Stimulated activated CD4-positive, alpha-beta T cell treated with anti-CD3 and anti-CD28 coated beads, Interleukin-1b, Interleukin-23, amount 100 ng/mL, for 4 hours (primary cell): ENCODE measurements around the gene OR2T2.
"Not testable (repeated sequence)": the region's sequence is repeated elsewhere in the genome, so short reads cannot be mapped to it uniquely, and the experiment has no call there.

Experiments used
- DNase-seq, 2 donors: peaks; one replicate each; pipeline ENCODE4 v3.0.0-alpha.2; 2020; ENCODE audit warnings: low read depth in 2 of 2

Gene OR2T2

DNA sequence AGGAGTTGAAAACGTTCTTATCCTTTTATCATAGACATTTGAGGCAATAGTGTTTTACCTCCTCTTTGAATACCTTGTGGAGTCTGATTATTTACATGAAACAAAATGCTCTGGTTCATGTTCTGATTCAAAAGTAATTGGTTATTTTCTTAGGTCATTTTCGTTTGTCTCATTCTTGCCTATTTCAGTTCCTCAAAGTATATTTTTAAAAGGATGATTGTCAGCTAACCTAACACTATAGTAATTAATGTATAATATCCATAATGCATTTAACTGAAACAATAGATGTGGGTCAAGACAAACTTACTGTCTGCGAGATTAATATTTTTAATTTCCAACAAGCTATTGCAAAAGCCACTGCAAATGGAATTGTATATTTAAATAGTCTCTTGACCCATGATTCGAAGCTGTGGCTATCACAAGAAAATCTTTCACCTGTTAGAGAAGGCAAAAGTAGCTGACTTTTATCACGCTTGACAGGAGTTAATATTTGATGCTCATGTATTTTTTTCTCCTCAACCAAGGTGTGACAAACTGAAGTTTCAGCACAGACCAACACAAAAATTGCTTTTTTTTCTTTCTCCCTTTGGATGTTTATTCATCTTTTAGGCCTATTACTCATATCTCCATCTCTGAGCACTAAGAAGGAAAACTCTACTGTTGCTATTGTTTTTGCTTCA, 5.2 kb downstream of the OR2T2 start:
- not testable (repeated sequence) for DNase-seq

- DNase-seq: not testable (repeated sequence)
Observed at GRCh38 chr1:248453619-248454018, 8.2 kb downstream of the OR2T2 start.

GRCh38 chr1:248455045-248455444, 9.6 kb downstream of the OR2T2 start:
- not testable (repeated sequence) for DNase-seq

- DNase-seq: not testable (repeated sequence)
Observed at GRCh38 chr1:248456635-248457034, 11.2 kb downstream of the OR2T2 start.

DNA sequence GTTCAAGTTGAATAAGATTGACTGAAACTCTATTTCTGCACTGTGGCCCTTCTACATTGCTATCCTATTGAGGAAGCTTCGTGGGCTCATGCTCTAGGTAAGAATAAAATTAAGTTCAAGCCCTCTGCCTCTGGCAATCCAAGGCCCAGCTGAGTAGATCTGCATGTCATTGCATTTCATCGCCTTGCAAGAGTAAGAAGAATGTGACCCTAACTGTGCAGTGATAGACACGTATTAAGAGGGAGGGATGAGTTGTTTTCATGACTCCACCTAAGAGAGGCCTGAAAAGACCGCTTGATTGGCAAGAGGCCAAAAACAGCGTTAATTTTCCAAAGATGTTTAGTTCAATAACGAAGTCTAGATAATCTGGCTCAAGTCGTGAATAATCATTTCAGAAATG, 13.7 kb downstream of the OR2T2 start:
- DNase-seq: not testable (repeated sequence)

DNA sequence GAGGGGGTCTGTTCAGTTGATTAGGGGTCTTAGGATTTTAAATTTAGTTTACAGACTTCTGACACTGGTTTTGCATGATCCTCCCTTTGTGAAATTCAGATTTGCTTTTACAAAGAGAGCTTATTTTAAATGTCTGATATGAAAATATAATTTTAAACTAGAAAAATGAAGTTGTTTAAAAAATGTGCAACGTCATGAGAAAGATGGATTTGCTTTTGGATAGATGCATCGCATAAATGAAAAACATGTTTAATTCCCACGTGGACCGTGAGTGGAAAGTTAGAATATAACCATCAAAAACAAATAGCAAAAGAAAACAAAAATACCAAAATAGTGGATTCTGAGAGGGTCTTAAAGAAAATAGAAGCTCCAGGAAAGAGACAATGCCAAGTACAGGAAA, 25.7 kb downstream of the OR2T2 start:
- no peak for DNase-seq

DNA sequence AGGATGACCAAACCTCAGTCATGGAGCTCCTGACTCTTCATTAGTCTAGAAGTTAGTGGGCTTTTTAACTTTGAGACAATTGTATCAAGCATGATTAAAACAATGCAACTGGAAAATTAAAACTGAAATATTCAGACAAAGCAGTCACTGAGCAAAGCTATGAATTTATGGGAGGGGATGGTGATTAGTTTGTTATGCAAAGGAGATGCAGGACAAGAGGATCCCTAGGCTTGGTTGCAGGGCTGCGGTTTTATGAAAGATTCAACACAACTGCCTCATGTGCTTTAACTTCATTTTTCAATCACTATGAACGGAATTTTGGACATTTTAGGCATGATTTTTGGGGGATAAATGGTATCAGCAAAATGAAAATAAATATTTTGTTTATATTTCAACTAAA, 26.7 kb downstream of the OR2T2 start:
- DNase-seq: not testable (repeated sequence)

GRCh38 chr1:248473051-248473450, 27.6 kb downstream of the OR2T2 start, which contains the start of gene OR2T3:
Gene OR2T3 (plus strand): TSS chr1:248473351. CDS start chr1:248473351, 0 bp downstream.
- not testable (repeated sequence) for DNase-seq

DNA sequence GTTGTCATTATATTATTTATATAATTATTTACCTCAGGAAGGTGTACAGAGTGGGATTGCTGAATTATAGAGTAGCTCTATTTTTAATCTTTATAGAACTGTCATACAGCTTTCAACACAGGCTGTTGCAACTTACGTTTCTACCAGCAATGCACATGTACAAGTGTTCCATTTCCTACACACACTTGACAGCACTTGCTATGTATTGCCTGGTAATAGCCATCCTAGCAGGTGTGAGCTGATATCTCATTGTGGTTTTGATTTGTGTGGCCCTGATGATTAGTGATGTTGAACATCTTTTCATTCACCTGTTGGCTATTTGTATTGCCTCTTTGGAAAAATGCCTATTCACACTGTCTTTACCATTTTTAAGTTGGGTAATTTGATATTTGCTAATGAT, 30.2 kb downstream of the OR2T2 start:
- not testable (repeated sequence) for DNase-seq

DNA sequence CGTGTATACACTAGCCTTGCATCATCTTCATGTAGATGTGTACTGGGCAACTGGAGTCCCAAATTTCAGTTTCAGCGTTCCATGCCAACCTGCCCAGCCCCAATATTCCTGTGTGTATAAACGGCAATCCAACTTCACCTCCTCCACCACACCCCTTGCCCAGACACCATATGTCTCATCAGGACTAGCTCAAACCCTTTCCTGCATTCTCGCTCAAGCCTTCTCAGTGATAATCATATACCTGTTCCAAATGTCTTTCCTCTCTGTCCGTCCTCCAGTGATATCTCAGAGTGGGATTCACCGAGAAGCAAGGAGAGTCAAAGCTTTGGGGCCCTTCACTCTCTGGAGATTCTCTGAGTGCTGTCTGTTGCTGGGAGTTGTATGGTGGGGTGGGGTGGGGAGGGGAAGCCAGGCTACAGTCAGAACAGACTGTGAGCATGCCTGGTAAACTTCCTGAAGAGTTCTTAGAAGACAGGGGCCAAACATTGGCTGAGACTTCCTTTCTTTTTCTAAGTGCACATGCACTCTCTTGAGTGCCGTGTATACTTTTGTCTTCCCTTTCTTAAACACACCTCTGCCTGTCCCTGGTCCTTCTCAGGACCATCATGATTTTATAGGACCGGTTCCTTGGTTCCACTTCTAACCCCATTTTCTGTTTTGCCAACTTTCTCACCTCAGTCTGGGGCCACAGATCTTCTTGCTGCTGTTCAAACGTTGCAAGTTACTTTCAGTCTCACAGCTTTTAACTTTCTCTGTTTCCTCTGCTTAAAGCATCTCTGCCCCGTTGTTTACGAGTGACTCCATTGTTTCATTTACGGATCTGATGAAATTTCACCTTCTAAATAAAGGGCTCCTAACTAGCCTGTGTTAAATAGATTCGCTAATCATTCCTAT, 36.5 kb downstream of the OR2T2 start:
- not testable (repeated sequence) for DNase-seq

- not testable (repeated sequence) for DNase-seq
Observed at GRCh38 chr1:248488289-248488688, 42.9 kb downstream of the OR2T2 start, which contains the start of gene OR2T5. Gene OR2T5 (plus strand): TSS chr1:248488589. CDS start chr1:248488589, 0 bp downstream.

GRCh38 chr1:248496661-248497060, 51.2 kb downstream of the OR2T2 start:
- DNase-seq: not testable (repeated sequence)

DNA sequence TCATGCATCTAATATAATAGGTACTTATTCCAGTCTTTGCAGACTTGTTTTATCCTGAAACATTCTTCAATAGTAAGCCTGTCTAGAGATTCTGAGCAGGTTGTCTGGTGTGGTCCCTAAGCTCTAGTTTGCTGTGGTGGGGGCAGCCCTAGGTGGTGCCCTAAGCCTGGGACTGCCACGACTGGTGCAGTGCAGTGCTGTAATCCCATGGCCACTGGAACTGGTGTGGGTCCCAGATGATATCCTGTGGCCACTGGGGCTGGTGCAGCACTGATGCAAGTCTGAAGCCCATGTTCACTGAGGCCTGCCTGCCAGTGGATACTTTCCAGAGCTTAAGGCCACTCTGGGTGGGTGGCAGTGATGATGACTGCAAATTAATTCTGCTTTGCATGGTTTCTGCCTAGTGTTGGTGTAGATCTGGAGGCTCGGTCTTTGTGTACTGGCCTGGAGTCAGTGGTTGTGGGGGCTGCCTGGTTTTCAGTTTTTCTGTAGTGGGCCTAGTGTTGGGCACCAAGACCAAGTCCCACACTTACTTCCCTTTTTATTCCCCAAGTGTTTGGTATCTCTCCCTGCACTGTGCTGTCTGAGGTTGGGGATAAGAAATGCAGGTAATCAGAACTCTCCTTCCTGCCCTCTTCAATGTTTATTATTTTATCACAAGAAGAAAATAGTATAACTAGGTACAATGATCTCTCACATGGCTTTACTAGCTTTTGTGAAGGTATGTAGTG, 55.0 kb downstream of the OR2T2 start:
- DNase-seq: not testable (repeated sequence)
